RKO (cell line): ENCODE measurements around the gene CES3.
"Not testable (repeated sequence)": the region's sequence is repeated elsewhere in the genome, so short reads cannot be mapped to it uniquely, and the experiment has no call there.

Experiments used
- DNase-seq: peaks from one replicate; pipeline ENCODE4 v3.0.0-alpha.2; 2016; ENCODE audit warnings: low spot score

The CES3 gene

GRCh38 chr16:66972983-66973382 lies 11.9 kb downstream of the CES3 start:
- no peak for DNase-seq

DNA sequence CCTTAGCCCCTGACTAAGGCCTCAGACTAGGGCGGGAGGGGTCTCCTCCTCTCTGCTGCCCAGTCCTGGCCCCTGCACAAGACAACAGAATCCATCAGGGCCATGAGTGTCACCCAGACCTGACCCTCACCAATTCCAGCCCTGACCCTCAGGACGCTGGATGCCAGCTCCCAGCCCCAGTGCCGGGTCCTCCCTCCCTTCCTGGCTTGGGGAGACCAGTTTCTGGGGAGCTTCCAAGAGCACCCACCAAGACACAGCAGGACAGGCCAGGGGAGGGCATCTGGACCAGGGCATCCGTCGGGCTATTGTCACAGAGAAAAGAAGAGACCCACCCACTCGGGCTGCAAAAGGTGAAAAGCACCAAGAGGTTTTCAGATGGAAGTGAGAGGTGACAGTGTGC lies 12.7 kb downstream of the CES3 start:
- no peak for DNase-seq

- not testable (repeated sequence) for DNase-seq
Measured at GRCh38 chr16:66974156-66974931, 13.3 kb downstream of the CES3 start.

GRCh38 chr16:66974932-66975246 lies 13.8 kb downstream of the CES3 start:
- not testable (repeated sequence) for DNase-seq

DNA sequence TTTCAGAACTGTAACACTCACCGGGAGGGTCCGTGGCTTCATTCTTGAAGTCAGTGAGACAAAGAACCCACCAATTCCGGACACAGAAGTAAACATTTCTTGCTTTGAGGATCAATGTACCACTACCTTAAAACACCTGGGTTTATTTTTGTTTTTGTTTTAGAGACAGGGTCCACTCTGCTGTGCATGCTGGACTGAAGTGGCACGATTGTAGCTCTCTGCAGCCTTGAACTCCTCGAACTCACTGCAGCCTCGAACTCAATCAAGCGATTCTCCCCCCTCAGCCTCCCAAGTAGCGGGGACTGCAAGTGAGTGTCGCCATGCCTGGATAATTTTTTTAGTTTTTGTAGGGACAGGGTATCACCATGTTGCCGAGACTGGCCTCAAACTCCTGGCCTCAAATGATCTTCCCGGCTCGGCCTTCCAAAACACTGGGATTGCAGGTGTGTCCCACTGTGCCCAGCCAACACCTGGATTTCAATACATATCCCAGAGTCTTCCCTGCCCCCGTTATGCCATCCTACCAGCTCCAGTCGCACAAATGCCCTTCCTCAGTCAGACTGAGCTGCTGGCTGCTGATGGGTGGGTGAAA lies 14.3 kb downstream of the CES3 start:
- no peak for DNase-seq

- DNase-seq: no peak
Measured at GRCh38 chr16:66976746-66977145, 15.7 kb downstream of the CES3 start.

DNA sequence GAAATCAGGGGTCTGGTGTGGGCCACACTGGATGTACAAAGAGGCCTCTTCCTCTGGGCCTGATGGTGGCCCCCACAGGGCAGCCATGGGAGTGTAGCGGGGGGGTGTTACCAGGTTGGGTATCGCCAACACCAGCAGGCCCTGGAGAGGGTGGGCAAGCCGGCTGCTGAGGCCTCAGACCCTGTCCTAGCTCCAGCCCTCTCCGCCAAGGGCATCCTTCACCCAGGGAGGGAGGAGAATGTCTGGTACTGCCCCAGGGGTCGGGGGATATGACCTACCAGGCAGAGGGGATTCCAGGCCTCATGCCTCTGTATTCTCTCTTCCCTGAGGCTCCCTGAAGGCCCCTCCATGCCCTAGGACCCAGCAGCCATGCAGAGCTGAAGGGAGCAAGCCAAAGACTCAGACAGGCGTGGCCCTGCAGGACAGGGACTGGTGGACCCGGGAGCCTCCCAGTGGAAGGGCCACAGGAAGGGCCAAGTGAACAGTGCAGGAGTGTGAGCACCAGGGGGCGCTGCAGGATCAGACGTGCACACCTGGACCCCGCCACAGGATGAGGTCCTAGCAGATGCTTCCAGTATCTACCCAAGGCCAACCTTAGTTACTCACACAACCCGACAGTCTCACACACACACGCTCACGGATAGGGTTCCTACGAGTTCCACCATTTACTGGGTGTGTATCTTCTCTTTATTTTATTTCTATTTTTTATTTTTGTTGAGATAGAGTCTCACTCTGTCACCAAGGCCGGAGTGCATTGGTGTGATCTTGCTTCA lies 16.5 kb downstream of the CES3 start:
- peak; percentile 85 for DNase-seq

- no peak for DNase-seq
Measured at GRCh38 chr16:66979011-66979717, 18.1 kb downstream of the CES3 start.

DNA sequence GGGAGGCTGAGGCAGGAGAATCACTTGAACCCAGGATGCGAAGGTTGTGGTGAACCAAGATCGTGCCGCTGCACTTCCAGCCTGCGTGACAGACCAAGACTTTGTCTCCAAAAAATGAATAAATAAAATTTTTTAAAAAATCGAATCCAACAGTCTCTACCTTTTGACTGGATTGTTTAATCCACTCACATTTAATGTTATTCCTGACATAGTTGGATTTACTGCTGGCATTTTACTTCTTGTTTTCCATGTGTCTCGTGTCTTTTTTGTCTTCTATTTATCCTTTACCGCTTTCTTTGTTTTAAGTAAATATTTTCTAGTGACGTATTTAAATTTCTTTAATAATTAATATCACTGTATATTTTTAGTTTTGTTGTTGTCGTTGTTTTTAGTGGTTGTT lies 22.0 kb downstream of the CES3 start:
- no peak for DNase-seq

DNA sequence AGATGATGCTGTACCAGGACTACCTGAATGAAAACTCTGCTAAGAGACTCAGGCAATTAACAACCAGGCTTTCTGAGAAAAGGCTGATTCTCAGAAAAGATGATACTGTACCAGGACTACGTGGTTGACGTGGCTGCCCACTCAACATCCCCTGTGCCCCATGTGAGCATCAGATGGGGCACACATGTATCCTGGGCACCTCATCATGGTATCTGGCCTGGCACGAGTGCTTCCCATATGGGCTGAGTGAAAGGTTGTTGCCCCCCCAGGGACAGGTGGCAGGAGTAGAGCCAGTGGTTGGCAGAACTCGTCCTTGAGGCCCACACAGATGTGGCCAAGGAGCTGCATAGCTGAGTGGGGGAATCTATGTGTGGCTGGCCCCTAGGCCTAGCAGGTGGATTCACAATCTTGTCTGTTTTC lies 23.8 kb downstream of the CES3 start:
- no peak for DNase-seq

GRCh38 chr16:66986559-66986958 lies 25.5 kb downstream of the CES3 start:
- no peak for DNase-seq

DNA sequence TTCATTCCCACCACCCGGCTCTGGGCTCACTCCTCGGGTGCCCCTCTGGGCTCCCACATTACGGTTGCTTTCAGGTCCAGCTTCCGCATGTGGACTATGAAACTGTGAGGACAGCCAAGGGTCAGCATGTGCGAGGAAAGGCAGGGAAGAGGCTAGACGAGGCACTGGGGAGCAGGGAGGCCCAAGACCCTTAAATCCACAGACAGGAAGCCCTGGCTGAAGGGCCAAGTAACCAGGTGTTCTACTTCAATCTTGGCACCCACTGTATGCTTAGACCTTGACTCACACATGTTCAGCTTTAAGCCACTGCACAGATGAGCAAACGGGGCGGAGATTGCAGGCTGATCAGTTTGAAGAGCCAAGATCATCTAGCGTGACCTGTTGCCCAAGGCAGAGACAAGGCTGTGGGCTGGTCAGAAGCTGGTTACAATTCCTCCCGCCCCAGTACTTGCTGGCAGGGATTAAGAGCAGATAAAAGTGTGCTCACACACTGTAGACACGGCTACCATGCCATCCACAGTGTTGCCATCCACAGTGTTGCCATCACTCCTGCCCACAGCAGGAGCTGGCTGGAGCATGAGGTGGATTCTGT lies 27.2 kb downstream of the CES3 start, which contains the start of gene CES4A:
Gene CES4A, plus strand, starts transcription at position 393 of the 592 bp plus-strand sequence. Its CDS starts 184 bp downstream, at position 577.
- DNase-seq: no peak

DNA sequence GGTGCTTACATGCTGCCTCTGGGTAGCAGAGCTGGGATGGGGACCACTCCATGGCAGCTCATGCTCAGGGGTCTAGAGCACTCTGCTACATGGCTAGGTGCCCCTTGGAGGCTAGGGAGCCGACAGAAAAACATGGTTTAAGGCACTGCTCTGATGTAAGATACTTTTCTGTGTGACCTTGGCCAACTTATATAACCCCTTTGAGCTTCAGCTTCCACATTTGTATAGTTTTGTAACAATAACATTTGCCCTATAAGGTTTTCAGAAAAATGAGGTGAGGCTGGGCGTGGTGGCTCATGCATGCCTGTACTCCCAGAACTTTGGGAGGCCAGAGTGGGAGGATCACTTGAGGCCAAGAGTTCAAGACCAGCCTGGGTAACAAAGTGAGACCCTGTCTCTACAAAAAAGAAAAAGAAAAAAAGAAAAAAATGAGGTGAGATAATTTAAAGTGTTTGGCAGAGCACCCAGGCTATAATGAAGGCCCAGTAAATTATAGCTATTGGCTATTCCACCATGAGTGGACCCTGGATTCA lies 30.5 kb downstream of the CES3 start:
- DNase-seq: no peak

GRCh38 chr16:66993558-66993957 lies 32.5 kb downstream of the CES3 start:
- not testable (repeated sequence) for DNase-seq

DNA sequence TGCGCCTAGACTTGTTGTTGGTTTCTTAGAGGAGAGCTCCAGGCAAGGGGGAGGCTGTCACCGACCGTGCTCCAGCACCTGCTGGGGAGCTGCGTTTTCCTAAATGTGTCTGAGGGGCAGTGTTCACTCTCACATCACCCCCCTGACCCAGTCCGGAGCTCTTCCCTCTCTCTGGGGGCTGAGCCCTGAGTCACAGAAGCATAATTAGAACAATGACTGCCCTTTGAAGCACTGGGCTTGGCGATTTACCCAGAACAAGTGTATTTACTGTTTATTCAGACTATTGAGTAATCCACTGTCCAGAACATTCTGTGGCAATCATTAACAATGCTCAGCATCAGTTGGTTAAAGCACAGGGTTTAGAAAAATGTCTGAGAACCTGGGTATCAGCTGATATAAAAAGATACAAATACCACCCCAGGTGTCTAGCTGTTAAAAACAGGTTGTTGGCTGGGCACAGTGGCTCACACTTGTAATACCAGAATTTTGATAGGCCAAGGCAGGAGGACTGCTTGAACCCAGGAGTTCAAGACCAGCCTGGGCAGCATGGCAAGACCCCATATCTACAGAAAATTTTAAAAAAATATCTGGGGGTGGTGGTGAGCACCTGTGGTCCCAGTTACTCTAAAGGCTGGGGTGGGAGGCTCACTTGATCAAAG lies 35.4 kb downstream of the CES3 start:
- DNase-seq: no peak

- DNase-seq: no peak
Measured at GRCh38 chr16:66996983-66997358, 35.9 kb downstream of the CES3 start.

DNA sequence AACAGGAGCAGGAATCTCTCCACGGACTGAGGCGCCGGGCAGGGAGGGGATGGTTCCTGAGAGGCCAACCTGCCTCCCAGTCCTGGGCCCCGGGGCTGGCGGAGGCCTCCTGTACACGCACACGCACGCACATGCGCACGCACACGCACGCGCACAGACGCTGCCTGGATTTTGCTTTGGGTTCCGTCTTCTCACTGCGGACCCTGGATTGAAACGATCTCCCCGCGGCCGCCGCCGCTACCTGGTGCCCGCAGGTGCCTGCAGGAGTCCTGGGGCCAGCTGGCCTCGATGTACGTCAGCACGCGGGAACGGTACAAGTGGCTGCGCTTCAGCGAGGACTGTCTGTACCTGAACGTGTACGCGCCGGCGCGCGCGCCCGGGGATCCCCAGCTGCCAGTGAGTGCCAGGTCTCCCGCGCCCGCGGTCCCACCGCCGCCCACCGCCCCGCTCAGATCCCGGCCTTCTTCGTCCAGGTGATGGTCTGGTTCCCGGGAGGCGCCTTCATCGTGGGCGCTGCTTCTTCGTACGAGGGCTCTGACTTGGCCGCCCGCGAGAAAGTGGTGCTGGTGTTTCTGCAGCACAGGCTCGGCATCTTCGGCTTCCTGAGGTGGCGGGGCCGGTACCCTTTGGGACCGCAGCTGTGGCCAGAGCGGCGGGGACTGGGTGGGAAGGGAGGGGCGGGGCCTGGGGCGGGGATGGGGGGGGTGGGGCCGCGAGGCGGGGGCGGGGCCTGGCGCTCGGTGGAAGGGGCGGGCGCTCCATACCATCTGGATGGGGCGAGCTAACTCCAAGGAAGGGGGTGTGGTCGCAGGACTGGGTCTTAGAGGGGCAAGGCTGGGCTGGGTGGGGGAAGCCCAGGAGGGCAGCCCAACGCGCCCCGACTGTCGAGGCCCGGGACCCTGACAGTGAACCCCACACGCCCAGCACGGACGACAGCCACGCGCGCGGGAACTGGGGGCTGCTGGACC lies 39.6 kb downstream of the CES3 start:
- DNase-seq: no peak

GRCh38 chr16:67001726-67002125 lies 40.7 kb downstream of the CES3 start:
- DNase-seq: no peak

DNA sequence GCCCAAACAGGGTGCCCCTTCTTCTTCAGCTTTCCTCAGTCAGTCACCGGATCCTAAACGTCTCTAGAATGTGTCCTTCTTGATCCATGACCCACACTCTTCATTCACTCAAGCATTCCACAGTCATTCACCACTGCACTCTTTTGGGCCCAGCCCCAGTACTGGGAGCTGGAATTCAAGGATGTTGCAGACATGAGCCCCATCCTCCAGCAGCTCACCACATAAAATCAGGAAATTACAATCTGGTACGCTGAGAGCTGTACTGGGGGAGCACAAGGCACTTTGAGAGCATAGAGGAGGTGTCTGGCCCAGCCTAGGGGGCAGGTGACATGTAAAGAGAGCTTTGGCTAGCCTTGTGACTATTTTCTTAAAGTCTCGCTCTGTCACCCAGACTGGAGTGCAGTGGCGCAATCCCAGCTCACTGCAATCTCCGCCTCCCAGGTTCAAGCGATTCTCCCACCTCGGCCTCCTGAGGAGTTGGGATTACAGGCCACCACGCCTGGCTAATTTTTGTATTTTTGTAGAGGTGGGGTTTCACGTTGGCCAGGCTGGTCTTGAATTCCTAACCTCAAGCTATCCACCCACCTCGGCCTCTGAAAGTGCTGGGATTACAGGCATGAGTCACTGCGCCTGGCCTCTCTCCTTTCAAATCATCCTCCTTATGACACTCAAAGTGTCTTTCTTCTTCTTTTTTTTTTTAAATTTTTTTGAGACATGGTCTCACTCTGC lies 46.0 kb downstream of the CES3 start:
- no peak for DNase-seq
